Breast epithelium (tissue), 4 donors: ENCODE data around the gene SFTPA1. TPM values are rescaled to one million over a fixed set of nuclear protein-coding genes. Genes with fewer than 3 reads are reported as not detected.
A peak's percentile ranks its signal among the peaks of the same experiment; 100 is the strongest.
"Not testable (repeated sequence)": the region's sequence is repeated elsewhere in the genome, so short reads cannot be mapped to it uniquely, and the experiment has no call there.

Experiments
- DNase-seq, 2 donors: peaks; one replicate each; pipeline ENCODE4 v3.0.0-alpha.2; 2019; ENCODE audit warnings: low spot score in 2 of 2
- H3K27ac ChIP-seq, 2 donors: fragments of 200-600 bp; sonication (generic) in 1 of 2; one replicate each; pipeline ENCODE4 v1.5.1; 2016 to 2019; ENCODE audit warnings: mild to moderate bottlenecking in 1 of 2
- H3K27me3 ChIP-seq, 2 donors: fragments of 200-600 bp; sonication (generic) in 1 of 2; one replicate each; pipeline versions ENCODE4 v1.5.1 to v1.6.0; 2017 to 2019; ENCODE audit warnings: control low read depth in 1 of 2, mild to moderate bottlenecking in 1 of 2
- H3K36me3 ChIP-seq: fragments of 200-600 bp; one replicate; pipeline ENCODE4 v1.5.1; 2019
- H3K4me1 ChIP-seq, 2 donors: fragments of 200-600 bp; sonication (generic); one replicate each; pipeline ENCODE4 v1.5.1; 2016 to 2019; ENCODE audit warnings: control low read depth in 1 of 2
- H3K4me3 ChIP-seq, 3 donors: fragments of 200-600 bp; sonication (generic); 1 replicate in 2 of 3; 2 replicates in 1 of 3; pipeline ENCODE4 v1.5.1; 2016 to 2019; ENCODE audit warnings: mild to moderate bottlenecking in 3 of 3, moderate library complexity in 2 of 3
- H3K9me3 ChIP-seq, 2 donors: fragments of 200-600 bp; sonication (generic) in 1 of 2; one replicate each; pipeline ENCODE4 v1.5.1; 2016 to 2019; ENCODE audit warnings: control low read depth in 1 of 2
- CTCF ChIP-seq, 3 donors: fragments of 450-650 bp; IDR thresholded peaks; one replicate each; pipeline ENCODE4 v1.5.1; 2016 to 2017; ENCODE audit warnings: antibody characterized with exemption in 3 of 3, mild to moderate bottlenecking in 3 of 3, moderate library complexity in 3 of 3
- POLR2A ChIP-seq: fragments of 450-650 bp; IDR thresholded peaks from one replicate; pipeline ENCODE4 v1.6.1; 2016; ENCODE audit warnings: antibody characterized with exemption, mild to moderate bottlenecking, moderate library complexity
- POLR2AphosphoS5 ChIP-seq, 3 donors: sonication (generic); formaldehyde crosslinking; IDR thresholded peaks; one replicate each; pipeline ENCODE4 v1.6.1; 2017; ENCODE audit warnings: antibody characterized with exemption in 3 of 3
- intact Hi-C: fragments of 100-400 bp; cut with DNase I; formaldehyde crosslinking; loops from one replicate; pipeline ENCODE4 v1.15.1; 2023; ENCODE audit warnings: low total_unique reads
- total RNA-seq, 3 donors: library from RNA; depleted of rRNA; stranded (reverse); fragments of >200 nt; gene quantifications; one replicate each; pipeline ENCODE4 v1.1.0, GENCODE V29; 2016

SFTPA1 gene
- total RNA-seq, 3 donors from 2014 or later: not detected

GRCh38 chr10:79601939-79602338, 8.8 kb upstream of the SFTPA1 start:
- H3K27ac ChIP-seq: no peak overlapping the region
- H3K27me3 ChIP-seq: no peaks in the 10 kb centered on the region
- no peaks in the 10 kb centered on the region for H3K4me1 ChIP-seq
- H3K36me3 ChIP-seq: no peaks in the 10 kb centered on the region
- H3K4me3 ChIP-seq: no peak overlapping the region
- no peak for DNase-seq
- no peak for TF ChIP-seq CTCF (IDR thresholded peaks at IDR 0.05)
- no peak for TF ChIP-seq POLR2AphosphoS5 (IDR thresholded peaks at IDR 0.05)
- no peak for TF ChIP-seq POLR2A
- intact Hi-C loops: no loop called here
- H3K9me3 ChIP-seq: peaks cover 0 to 24% of the 10 kb centered on the region in 2 donors

GRCh38 chr10:79602953-79603352, 7.8 kb upstream of the SFTPA1 start:
- Histone ChIP-seq H3K4me1 (no peaks in the 10 kb centered on the region), H3K27ac (no peak overlapping the region), H3K36me3 (no peaks in the 10 kb centered on the region), H3K27me3 (no peaks in the 10 kb centered on the region), H3K4me3 (no peak overlapping the region), H3K9me3 (peaks cover 0 to 16% of the 10 kb centered on the region in 2 donors)
- TF ChIP-seq POLR2A: no peak
- TF ChIP-seq CTCF (IDR thresholded peaks at IDR 0.05): no peak
- TF ChIP-seq POLR2AphosphoS5 (IDR thresholded peaks at IDR 0.05): no peak
- DNase-seq: no peak
- intact Hi-C loops: no loop called here

- no peak overlapping the region for H3K4me3 ChIP-seq
- H3K27me3 ChIP-seq: no peaks in the 10 kb centered on the region
- peaks cover 0 to 8% of the 10 kb centered on the region in 2 donors for H3K9me3 ChIP-seq
- H3K4me1 ChIP-seq: no peaks in the 10 kb centered on the region
- no peaks in the 10 kb centered on the region for H3K36me3 ChIP-seq
- intact Hi-C loops: no loop called here
- TF ChIP-seq POLR2A: no peak
- TF ChIP-seq POLR2AphosphoS5 (IDR thresholded peaks at IDR 0.05): no peak
- no peak for TF ChIP-seq CTCF (IDR thresholded peaks at IDR 0.05)
- no peak for DNase-seq
- H3K27ac ChIP-seq: no peak overlapping the region
These were observed 6.4 kb upstream of the SFTPA1 start for GRCh38 chr10:79604294-79604693.

- TF ChIP-seq POLR2AphosphoS5 (IDR thresholded peaks at IDR 0.05): no peak
- no peak for TF ChIP-seq CTCF (IDR thresholded peaks at IDR 0.05)
- TF ChIP-seq POLR2A: no peak
- Histone ChIP-seq H3K9me3 (peaks cover 0 to 8% of the 10 kb centered on the region in 2 donors), H3K4me3 (no peak overlapping the region), H3K27ac (no peak overlapping the region), H3K4me1 (no peaks in the 10 kb centered on the region), H3K36me3 (no peaks in the 10 kb centered on the region), H3K27me3 (no peaks in the 10 kb centered on the region)
- no peak for DNase-seq
- intact Hi-C loops: loop anchor here (5.0 kb wide), 1 partner anchor 1403 kb away; no protein-coding TSS in a partner anchor
These were observed 5.4 kb upstream of the SFTPA1 start for GRCh38 chr10:79605308-79605707.

GRCh38 chr10:79608505-79609375, 2.0 kb upstream of the SFTPA1 start:
- DNase-seq: no peak
- TF ChIP-seq CTCF (IDR thresholded peaks at IDR 0.05) (peak in 1 of 3 donors; percentile 32), POLR2AphosphoS5 (IDR thresholded peaks at IDR 0.05) (no peak)
- Histone ChIP-seq H3K4me1 (no peaks in the 10 kb centered on the region), H3K27me3 (no peaks in the 10 kb centered on the region), H3K36me3 (no peaks in the 10 kb centered on the region), H3K4me3 (no peak overlapping the region), H3K9me3 (no peaks in the 10 kb centered on the region), H3K27ac (no peak overlapping the region)
- intact Hi-C loops: loop anchor here (5.0 kb wide), 1 partner anchor 1406 kb away; no protein-coding TSS in a partner anchor

GRCh38 chr10:79611193-79611976, 646 bp downstream of the SFTPA1 start:
- intact Hi-C loops, H3K9me3 ChIP-seq, H3K27ac ChIP-seq, H3K27me3 ChIP-seq, DNase-seq, H3K36me3 ChIP-seq, H3K4me1 ChIP-seq, H3K4me3 ChIP-seq: not testable (repeated sequence)
